ENCODE data around the gene ACSL5. TPM values are rescaled to one million over a fixed set of nuclear protein-coding genes. Genes with fewer than 3 reads are reported as not detected.

The ACSL5 gene
- total RNA-seq, 4 donors from 2014 or later, result 7.4 to 30.6 (median 11.9) TPM

DNA sequence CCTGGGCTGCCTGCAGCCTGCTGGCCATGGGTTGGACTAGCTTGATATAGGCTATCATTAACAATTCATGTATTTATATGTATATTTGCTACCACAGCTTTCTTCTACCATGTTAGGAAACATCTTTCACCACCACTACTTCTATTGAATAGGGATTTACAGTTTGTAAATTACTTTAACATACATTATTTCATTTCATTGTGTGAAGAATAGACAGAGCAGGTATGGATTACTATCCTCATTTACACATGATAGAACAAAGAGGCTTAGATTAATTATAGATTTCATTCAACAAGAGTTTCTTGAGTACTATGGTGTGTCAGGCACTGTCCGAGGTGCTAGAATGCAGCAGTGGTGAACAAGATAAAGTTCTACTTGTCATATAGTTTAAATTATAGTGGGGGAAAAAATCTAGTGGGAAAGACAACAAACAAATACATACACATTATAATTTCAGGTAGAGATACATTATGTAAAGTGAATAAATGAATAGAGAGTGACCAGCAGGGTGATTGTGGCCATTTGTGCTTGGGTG, 93.7 kb downstream of the ACSL5 start:
- no peak for DNase-seq
- Histone ChIP-seq H3K9me3 (no peaks in the 10 kb centered on the region), H3K27me3 (no peaks in the 10 kb centered on the region), H3K27ac (no peak overlapping the region), H3K4me3 (no peak overlapping the region), H3K36me3 (no peaks in the 10 kb centered on the region), H3K4me1 (no peaks in the 10 kb centered on the region)
- intact Hi-C loops (cut with DNase I; ENCODE audit: low total_unique reads), result no loop called here
- TF ChIP-seq POLR2A (IDR thresholded peaks at IDR 0.05), result no peak
- TF ChIP-seq, protein P1, sequence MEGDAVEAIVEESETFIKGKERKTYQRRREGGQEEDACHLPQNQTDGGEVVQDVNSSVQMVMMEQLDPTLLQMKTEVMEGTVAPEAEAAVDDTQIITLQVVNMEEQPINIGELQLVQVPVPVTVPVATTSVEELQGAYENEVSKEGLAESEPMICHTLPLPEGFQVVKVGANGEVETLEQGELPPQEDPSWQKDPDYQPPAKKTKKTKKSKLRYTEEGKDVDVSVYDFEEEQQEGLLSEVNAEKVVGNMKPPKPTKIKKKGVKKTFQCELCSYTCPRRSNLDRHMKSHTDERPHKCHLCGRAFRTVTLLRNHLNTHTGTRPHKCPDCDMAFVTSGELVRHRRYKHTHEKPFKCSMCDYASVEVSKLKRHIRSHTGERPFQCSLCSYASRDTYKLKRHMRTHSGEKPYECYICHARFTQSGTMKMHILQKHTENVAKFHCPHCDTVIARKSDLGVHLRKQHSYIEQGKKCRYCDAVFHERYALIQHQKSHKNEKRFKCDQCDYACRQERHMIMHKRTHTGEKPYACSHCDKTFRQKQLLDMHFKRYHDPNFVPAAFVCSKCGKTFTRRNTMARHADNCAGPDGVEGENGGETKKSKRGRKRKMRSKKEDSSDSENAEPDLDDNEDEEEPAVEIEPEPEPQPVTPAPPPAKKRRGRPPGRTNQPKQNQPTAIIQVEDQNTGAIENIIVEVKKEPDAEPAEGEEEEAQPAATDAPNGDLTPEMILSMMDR (IDR thresholded peaks at IDR 0.05), result no peak

DNA sequence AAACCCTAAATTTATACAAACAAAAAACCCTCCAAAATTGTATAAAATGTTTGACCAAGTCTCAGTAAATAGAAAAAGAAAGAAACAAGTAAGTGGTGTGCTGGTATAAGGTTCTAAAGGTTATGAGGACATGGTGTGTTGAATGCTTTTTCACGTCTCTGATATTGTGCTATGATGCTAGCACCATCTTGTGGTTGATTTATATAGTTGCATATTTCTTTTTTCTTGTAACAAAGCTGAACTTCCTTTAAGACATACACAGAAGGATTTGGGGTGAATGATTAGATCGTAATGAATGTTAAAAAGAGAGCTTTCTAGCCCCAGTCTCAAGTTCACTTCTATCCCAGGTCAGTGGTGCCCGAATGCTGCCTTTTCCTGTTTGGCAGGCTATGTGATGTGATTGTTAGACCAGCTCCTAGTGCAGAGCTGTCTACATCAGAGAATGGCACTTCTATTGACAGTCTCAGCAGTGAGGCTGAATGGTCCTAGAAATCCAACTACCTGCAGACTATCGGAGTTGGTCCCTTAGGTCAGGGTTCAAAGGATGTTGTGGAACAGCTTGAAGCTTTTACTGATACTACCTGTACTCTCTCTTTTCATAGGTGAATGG, 98.1 kb downstream of the ACSL5 start:
- Histone ChIP-seq H3K27ac (no peak overlapping the region), H3K4me3 (no peak overlapping the region), H3K9me3 (no peaks in the 10 kb centered on the region), H3K4me1 (no peaks in the 10 kb centered on the region), H3K27me3 (no peaks in the 10 kb centered on the region), H3K36me3 (no peaks in the 10 kb centered on the region)
- intact Hi-C loops (cut with DNase I; ENCODE audit: low total_unique reads), result no loop called here
- TF ChIP-seq POLR2A (IDR thresholded peaks at IDR 0.05), result no peak
- TF ChIP-seq, protein P1 (IDR thresholded peaks at IDR 0.05), result peak; percentile 50 to 69 (median 56)
- no peak for DNase-seq

DNA sequence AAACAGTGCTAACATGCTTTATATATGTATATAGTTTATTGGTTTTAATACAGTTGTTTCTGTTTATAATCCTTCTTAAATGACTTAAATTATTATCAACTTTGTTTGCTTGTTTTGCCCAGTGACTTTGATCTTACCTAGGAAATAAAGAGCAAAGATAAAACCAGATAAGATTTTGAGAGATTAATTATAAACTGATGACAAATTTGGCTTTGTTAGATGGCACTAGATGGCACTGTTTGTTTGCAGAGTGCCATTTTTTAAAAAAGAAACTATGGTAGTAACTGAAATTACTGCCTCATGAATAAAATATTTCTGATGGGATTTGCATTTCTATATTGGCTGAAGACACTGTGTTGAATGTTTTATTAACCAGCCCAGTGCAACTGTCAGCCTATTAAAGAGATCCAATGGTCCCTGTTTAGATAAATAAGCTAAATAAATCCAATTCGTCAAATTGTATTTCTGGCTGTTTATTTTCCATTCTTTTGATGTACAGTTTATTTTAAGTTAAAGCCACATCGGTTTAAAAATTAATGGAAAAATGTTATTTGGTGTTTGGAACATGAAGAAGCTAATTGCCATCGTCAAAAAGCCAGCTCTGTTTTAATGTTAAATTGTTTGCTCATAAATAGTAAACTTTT, 101.8 kb downstream of the ACSL5 start:
- H3K4me3 ChIP-seq, result no peak overlapping the region
- TF ChIP-seq, protein P1 (IDR thresholded peaks at IDR 0.05), result peak in 1 of 4 experiments; percentile 21
- no peak for TF ChIP-seq POLR2A (IDR thresholded peaks at IDR 0.05)
- H3K36me3 ChIP-seq, result no peaks in the 10 kb centered on the region
- H3K27ac ChIP-seq, result no peak overlapping the region
- no peak for DNase-seq
- H3K4me1 ChIP-seq, result no peaks in the 10 kb centered on the region
- no peaks in the 10 kb centered on the region for H3K9me3 ChIP-seq
- H3K27me3 ChIP-seq, result no peaks in the 10 kb centered on the region
- intact Hi-C loops (cut with DNase I; ENCODE audit: low total_unique reads), result no loop called here

Other genes starting within 250 kb of the ACSL5 start
- 10 to 100 TPM in 1 of 4 donors, 1 to 10 TPM in 3; 4.6 to 28.6 (median 7.7) TPM for gene GPAM, start 190.4 kb upstream of the ACSL5 start, total RNA-seq
- not detected for gene TECTB, start 90.7 kb upstream of the ACSL5 start, total RNA-seq
- gene ZDHHC6, start 72.8 kb downstream of the ACSL5 start, total RNA-seq, result 10 to 100 TPM; 22.9 to 89.7 (median 39.9) TPM
- gene VTI1A, start 73.1 kb downstream of the ACSL5 start, total RNA-seq, result 10 to 100 TPM; 21.5 to 50.6 (median 37.5) TPM